HepG2 (cell line): ENCODE results near the gene GPN2. TPM values are rescaled to one million over a fixed set of nuclear protein-coding genes. Genes with fewer than 3 reads are reported as not detected.

Experiments
- ELF3 ChIP-seq: IDR thresholded peaks from 2 replicates; pipeline ENCODE4 v1.6.1; 2016; ENCODE audit warnings: missing genetic modification reagents, missing compliant biosample characterization
- ERF ChIP-seq: IDR thresholded peaks from 2 replicates; pipeline ENCODE4 v1.6.1; 2018; ENCODE audit warnings: missing biosample characterization, missing genetic modification reagents
- FOSL2 ChIP-seq: sonication (generic); formaldehyde crosslinking; IDR thresholded peaks from 2 replicates; pipeline ENCODE4 v1.4.0; 2020; ENCODE audit warnings: missing genetic modification reagents
- GABPA ChIP-seq, 2 experiments: IDR thresholded peaks; 2 replicates each; pipeline ENCODE4 v1.6.1; 2011 to 2016; ENCODE audit warnings: low read depth in 2 of 2, low read length in 1 of 2, missing biosample characterization in 1 of 2, missing genetic modification characterization in 1 of 2
- HDAC6 ChIP-seq: fragments of 200-600 bp; sonication (generic); IDR thresholded peaks from 2 replicates; pipeline ENCODE4 v1.7.0; 2017; ENCODE audit warnings: mild to moderate bottlenecking, antibody characterized with exemption, low read length, low read depth
- ISX ChIP-seq: sonication (generic); formaldehyde crosslinking; conservative IDR thresholded peaks from 2 replicates; pipeline ENCODE4 v1.5.0; 2020; ENCODE audit warnings: missing genetic modification reagents
- KAT2B ChIP-seq: fragments of 150-350 bp; IDR thresholded peaks from 2 replicates; pipeline ENCODE4 v1.6.1; 2014; ENCODE audit warnings: low read depth, low read length, borderline replicate concordance
- MNT ChIP-seq: fragments of 450-650 bp; IDR thresholded peaks from 2 replicates; pipeline ENCODE4 v1.6.1; 2016
- MTA1 ChIP-seq: sonication (generic); formaldehyde crosslinking; IDR thresholded peaks from 2 replicates; pipeline ENCODE4 v1.4.0; 2020; ENCODE audit warnings: missing genetic modification reagents, mild to moderate bottlenecking, borderline replicate concordance
- RXRA ChIP-seq: sonication (generic); formaldehyde crosslinking; IDR thresholded peaks from 2 replicates; pipeline ENCODE4 v1.5.1; 2020; ENCODE audit warnings: missing genetic modification reagents
- SP5 ChIP-seq: IDR thresholded peaks from 2 replicates; pipeline ENCODE4 v1.6.1; 2016; ENCODE audit warnings: low read depth, borderline replicate concordance
- ZBTB2 ChIP-seq: sonication (generic); formaldehyde crosslinking; IDR thresholded peaks from 2 replicates; pipeline ENCODE4 v1.8.0; 2022; ENCODE audit warnings: low read depth, missing genetic modification reagents
- ZBTB21 ChIP-seq: sonication (generic); formaldehyde crosslinking; IDR thresholded peaks from 2 replicates; pipeline ENCODE4 v1.4.0; 2020; ENCODE audit warnings: missing genetic modification reagents
- ZBTB33 ChIP-seq: sonication (generic); formaldehyde crosslinking; IDR thresholded peaks from 2 replicates; pipeline ENCODE4 v1.4.0; 2020; ENCODE audit warnings: missing genetic modification reagents
- ZBTB8A ChIP-seq: sonication (generic); formaldehyde crosslinking; IDR thresholded peaks from 2 replicates; pipeline ENCODE4 v1.4.0; 2020; ENCODE audit warnings: mild to moderate bottlenecking, low read depth, missing genetic modification reagents, borderline replicate concordance
- ZMYM4 ChIP-seq: sonication (generic); formaldehyde crosslinking; IDR thresholded peaks from 2 replicates; pipeline ENCODE4 v1.8.1; 2023; ENCODE audit warnings: mild to moderate bottlenecking, missing genetic modification reagents
- ZNF143 ChIP-seq: sonication (generic); formaldehyde crosslinking; IDR thresholded peaks from 2 replicates; pipeline ENCODE4 v1.4.0; 2020; ENCODE audit warnings: missing genetic modification reagents
- ZNF543 ChIP-seq: sonication (generic); formaldehyde crosslinking; IDR thresholded peaks from 2 replicates; pipeline ENCODE4 v1.4.0; 2020; ENCODE audit warnings: mild to moderate bottlenecking, missing genetic modification reagents
- ZNF598 ChIP-seq: sonication (generic); formaldehyde crosslinking; IDR thresholded peaks from 2 replicates; pipeline ENCODE4 v1.5.1; 2020; ENCODE audit warnings: mild to moderate bottlenecking, missing genetic modification reagents, borderline replicate concordance
- ZNF687 ChIP-seq: sonication (generic); formaldehyde crosslinking; IDR thresholded peaks from 2 replicates; pipeline ENCODE4 v1.5.1; 2020; ENCODE audit warnings: mild to moderate bottlenecking, missing genetic modification reagents, moderate library complexity
- polyA plus RNA-seq, 8 experiments: library from polyadenylated mRNA; depleted of rRNA in 3 of 8; stranded (reverse) in 7 of 8; unstranded in 1 of 8; fragments of >200 nt; fragmentation: Illumina TruSeq in 4 of 8; extraction: Trizol in 4 of 8; gene quantifications; 2 replicates each; pipeline versions ENCODE4 v1.2.1 to v1.2.3, GENCODE V29; 2011 to 2016; ENCODE audit warnings: low read depth in 4 of 8, missing spikeins in 1 of 8, mixed read lengths in 1 of 8; ENCODE audit not compliant: insufficient read depth in 1 of 8
- total RNA-seq, 5 experiments: library from RNA; depleted of rRNA; stranded (reverse); fragments of >200 nt; fragmentation: Illumina TruSeq; extraction: Trizol; gene quantifications; 2 replicates each; pipeline ENCODE4 v1.2.3, GENCODE V29; 2016; ENCODE audit warnings: low read depth in 1 of 5

The GPN2 gene
- total and polyA plus RNA-seq, 2 of the 13 experiments (the other 11 are each of a cell fraction or from before 2014, with no cell fraction given): 19.3 to 38.9 TPM

GRCh38 chr1:26848941-26849774, 40.9 kb downstream of the GPN2 start (continued):
- peak; percentile 41 for TF ChIP-seq ZNF687 (CRISPR knock-in tag)
- no peak for TF ChIP-seq ZBTB2 (CRISPR knock-in tag)
- 0 out of 2 replicates have a peak, but pooled peaks have one; percentile 19 for TF ChIP-seq MTA1 (CRISPR knock-in tag)
- peak; percentile 78 for TF ChIP-seq ZBTB33 (CRISPR knock-in tag)
- TF ChIP-seq KAT2B: no peak
- TF ChIP-seq ZBTB21 (CRISPR knock-in tag): peak; percentile 78; the same call in 1 of the 2 replicates
- no peak for TF ChIP-seq ZBTB8A (CRISPR knock-in tag)
- TF ChIP-seq ZNF543 (CRISPR knock-in tag): no peak
- no peak for TF ChIP-seq GABPA (IDR thresholded peaks at IDR 0.05; ENCODE audit: low read depth, low read length)
- no peak for TF ChIP-seq GABPA (CRISPR knock-in tag; IDR thresholded peaks at IDR 0.05; ENCODE audit: low read depth)
- TF ChIP-seq HDAC6: no peak
- no peak for TF ChIP-seq ZMYM4 (CRISPR knock-in tag)
- 0 out of 2 replicates have a peak, but pooled peaks have one; percentile 43 for TF ChIP-seq SP5
- no peak for TF ChIP-seq MNT
- no peak for TF ChIP-seq ELF3 (CRISPR knock-in tag)
- TF ChIP-seq FOSL2 (CRISPR knock-in tag): peak; percentile 85
- no peak for TF ChIP-seq ERF (CRISPR knock-in tag)
- TF ChIP-seq ZNF598 (CRISPR knock-in tag): no peak
- TF ChIP-seq ISX (CRISPR knock-in tag): no peak
- TF ChIP-seq ZNF143: no peak
- peak; percentile 74; the same call in 1 of the 2 replicates for TF ChIP-seq RXRA (CRISPR knock-in tag)
